ENCODE measurements around the gene RIMBP2. TPM values are rescaled to one million over a fixed set of nuclear protein-coding genes. Genes with fewer than 3 reads are reported as not detected.

The RIMBP2 gene
- total and polyA plus RNA-seq, 2 experiments from 2014 or later, result 0.31 to 0.37 TPM

DNA sequence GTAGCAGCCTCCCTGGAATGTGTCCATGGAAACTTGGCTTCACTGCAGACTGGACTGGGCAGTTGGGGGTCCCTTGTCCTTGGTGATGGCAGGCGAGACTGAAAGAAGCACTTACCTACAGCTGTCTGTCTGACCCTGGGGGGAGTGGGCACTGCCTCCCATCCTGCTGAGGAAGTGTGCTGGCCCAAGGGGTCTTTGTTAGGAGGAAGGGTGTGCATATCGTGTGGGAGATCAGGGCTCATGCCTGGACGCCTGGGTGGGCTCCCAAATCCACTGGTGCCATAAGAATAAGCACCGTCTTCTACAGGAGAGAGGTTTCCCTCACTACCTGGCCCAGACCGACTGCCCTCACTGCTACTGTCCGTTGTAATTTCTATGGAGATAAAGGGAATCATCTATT is 297.0 kb downstream of the RIMBP2 start (continued):
- TF ChIP-seq JUNB (IDR thresholded peaks at IDR 0.05; ENCODE audit: unreplicated experiment) (no peak), ZNF114 (CRISPR knock-in tag; IDR thresholded peaks at IDR 0.05) (no peak), EZH2 (IDR thresholded peaks at IDR 0.05; ENCODE audit: low read depth, unreplicated experiment) (no peak), NANOG (IDR thresholded peaks at IDR 0.05; ENCODE audit: borderline replicate concordance) (no peak)
- TF ChIP-seq, protein P1, sequence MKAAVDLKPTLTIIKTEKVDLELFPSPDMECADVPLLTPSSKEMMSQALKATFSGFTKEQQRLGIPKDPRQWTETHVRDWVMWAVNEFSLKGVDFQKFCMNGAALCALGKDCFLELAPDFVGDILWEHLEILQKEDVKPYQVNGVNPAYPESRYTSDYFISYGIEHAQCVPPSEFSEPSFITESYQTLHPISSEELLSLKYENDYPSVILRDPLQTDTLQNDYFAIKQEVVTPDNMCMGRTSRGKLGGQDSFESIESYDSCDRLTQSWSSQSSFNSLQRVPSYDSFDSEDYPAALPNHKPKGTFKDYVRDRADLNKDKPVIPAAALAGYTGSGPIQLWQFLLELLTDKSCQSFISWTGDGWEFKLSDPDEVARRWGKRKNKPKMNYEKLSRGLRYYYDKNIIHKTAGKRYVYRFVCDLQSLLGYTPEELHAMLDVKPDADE (IDR thresholded peaks at IDR 0.05), result no peak

DNA sequence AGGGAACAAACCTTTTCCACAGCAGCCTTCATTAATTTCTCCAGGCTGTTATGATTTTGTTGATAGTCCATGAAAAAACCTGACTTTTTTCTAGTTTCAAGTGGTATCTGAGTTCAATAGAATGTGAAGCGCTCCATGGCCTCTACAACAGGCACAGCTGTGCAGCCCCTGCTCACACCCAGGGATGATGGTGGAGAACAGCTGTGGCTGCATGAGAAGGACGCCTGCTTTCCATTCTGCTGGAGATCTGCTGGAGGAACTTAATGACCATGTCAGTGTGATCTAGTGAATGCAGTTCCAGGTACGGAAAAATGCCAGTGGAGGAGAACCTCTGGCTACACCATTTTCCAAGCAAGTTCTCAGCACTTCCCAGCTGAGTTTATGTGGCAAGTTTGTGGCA is 297.8 kb downstream of the RIMBP2 start:
- no peak overlapping the region for H2AFZ ChIP-seq
- H4K20me1 ChIP-seq (replicated peaks; ENCODE audit: insufficient read depth), result no peaks in the 10 kb centered on the region
- H3K4me1 ChIP-seq (ENCODE audit: insufficient read depth), result no peaks in the 10 kb centered on the region
- no peaks in the 10 kb centered on the region for H3K9me2 ChIP-seq (ENCODE audit: insufficient read depth)
- Mint-ChIP-seq H3K4me1 (no peaks in the 10 kb centered on the region), H3K27ac (no peak overlapping the region), H3K9me3 (peaks cover 95% of the 10 kb centered on the region), H3K36me3 (ENCODE audit: low read depth) (peaks cover 26% of the 10 kb centered on the region; the same call in 2 of the 3 replicates), H3K27me3 (ENCODE audit: insufficient read depth, low read depth, poor library complexity) (peaks cover 3% of the 10 kb centered on the region), H3K4me3 (no peak overlapping the region)
- H3K27me3 ChIP-seq (ENCODE audit: insufficient read depth), result no peaks in the 10 kb centered on the region
- no peak overlapping the region for H3K27ac ChIP-seq (ENCODE audit: low read depth)
- H3K79me2 ChIP-seq (replicated peaks; ENCODE audit: insufficient read depth), result no peaks in the 10 kb centered on the region
- no peak for ATAC-seq
- no peak overlapping the region for H3K4me3 ChIP-seq
- TF ChIP-seq CREB1 (CRISPR knock-in tag; IDR thresholded peaks at IDR 0.05; ENCODE audit: low read depth), result no peak
- no peaks in the 10 kb centered on the region for H3K36me3 ChIP-seq (ENCODE audit: insufficient read depth)
- H3K4me2 ChIP-seq, result no peak overlapping the region
- no peak for DNase-seq (ENCODE audit: low spot score)
- H3F3A ChIP-seq (replicated peaks; ENCODE audit: low read depth), result no peaks in the 10 kb centered on the region

DNA sequence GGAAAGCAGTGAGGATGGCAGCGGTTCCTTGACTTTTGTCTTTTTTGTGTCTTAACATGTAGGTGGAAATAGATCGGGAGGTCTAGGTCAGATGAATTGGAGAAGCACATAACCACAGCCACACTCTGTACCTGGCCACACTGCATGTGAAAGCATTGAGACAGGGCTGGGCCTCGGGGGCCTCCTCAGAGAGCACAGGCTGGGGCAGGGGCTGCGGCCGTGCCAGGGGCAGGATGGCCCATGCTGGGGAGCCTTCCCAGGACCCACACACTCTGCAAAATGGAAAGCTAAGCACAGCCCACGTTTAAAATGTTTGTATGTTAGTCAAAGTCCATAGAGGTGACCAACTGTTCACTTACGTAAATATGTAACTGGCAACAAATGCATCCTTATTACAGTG is 301.7 kb downstream of the RIMBP2 start:
- Histone ChIP-seq H2AFZ (no peak overlapping the region), H3K27me3 (ENCODE audit: insufficient read depth) (no peaks in the 10 kb centered on the region), H3K4me1 (ENCODE audit: insufficient read depth) (no peaks in the 10 kb centered on the region), H3K36me3 (ENCODE audit: insufficient read depth) (no peaks in the 10 kb centered on the region), H3K4me3 (no peak overlapping the region), H3K27ac (ENCODE audit: low read depth) (no peak overlapping the region), H3K4me2 (no peak overlapping the region), H3K79me2 (replicated peaks; ENCODE audit: insufficient read depth) (no peaks in the 10 kb centered on the region), H4K20me1 (replicated peaks; ENCODE audit: insufficient read depth) (no peaks in the 10 kb centered on the region), H3K9me2 (ENCODE audit: insufficient read depth) (no peaks in the 10 kb centered on the region), H3F3A (replicated peaks; ENCODE audit: low read depth) (no peaks in the 10 kb centered on the region)
- Mint-ChIP-seq H3K4me3 (no peak overlapping the region), H3K36me3 (ENCODE audit: low read depth) (peaks cover 32% of the 10 kb centered on the region; the same call in 2 of the 3 replicates), H3K4me1 (no peaks in the 10 kb centered on the region), H3K27me3 (ENCODE audit: insufficient read depth, low read depth, poor library complexity) (peaks cover 3% of the 10 kb centered on the region), H3K9me3 (peaks cover 97% of the 10 kb centered on the region), H3K27ac (no peak overlapping the region)
- DNase-seq (ENCODE audit: low spot score), result no peak
- no peak for ATAC-seq
- TF ChIP-seq CREB1 (CRISPR knock-in tag; IDR thresholded peaks at IDR 0.05; ENCODE audit: low read depth) (no peak), JUNB (IDR thresholded peaks at IDR 0.05; ENCODE audit: unreplicated experiment) (no peak), EZH2phosphoT487 (IDR thresholded peaks at IDR 0.05; ENCODE audit: unreplicated experiment) (no peak), EZH2 (IDR thresholded peaks at IDR 0.05; ENCODE audit: low read depth, unreplicated experiment) (no peak), NANOG (IDR thresholded peaks at IDR 0.05; ENCODE audit: borderline replicate concordance) (no peak)
- TF ChIP-seq, protein P2, sequence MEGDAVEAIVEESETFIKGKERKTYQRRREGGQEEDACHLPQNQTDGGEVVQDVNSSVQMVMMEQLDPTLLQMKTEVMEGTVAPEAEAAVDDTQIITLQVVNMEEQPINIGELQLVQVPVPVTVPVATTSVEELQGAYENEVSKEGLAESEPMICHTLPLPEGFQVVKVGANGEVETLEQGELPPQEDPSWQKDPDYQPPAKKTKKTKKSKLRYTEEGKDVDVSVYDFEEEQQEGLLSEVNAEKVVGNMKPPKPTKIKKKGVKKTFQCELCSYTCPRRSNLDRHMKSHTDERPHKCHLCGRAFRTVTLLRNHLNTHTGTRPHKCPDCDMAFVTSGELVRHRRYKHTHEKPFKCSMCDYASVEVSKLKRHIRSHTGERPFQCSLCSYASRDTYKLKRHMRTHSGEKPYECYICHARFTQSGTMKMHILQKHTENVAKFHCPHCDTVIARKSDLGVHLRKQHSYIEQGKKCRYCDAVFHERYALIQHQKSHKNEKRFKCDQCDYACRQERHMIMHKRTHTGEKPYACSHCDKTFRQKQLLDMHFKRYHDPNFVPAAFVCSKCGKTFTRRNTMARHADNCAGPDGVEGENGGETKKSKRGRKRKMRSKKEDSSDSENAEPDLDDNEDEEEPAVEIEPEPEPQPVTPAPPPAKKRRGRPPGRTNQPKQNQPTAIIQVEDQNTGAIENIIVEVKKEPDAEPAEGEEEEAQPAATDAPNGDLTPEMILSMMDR (conservative IDR thresholded peaks at IDR 0.05; ENCODE audit: low read depth in 2 of 2), result no peak
- TF ChIP-seq, protein P1 (IDR thresholded peaks at IDR 0.05), result no peak
- TF ChIP-seq, protein P3, sequence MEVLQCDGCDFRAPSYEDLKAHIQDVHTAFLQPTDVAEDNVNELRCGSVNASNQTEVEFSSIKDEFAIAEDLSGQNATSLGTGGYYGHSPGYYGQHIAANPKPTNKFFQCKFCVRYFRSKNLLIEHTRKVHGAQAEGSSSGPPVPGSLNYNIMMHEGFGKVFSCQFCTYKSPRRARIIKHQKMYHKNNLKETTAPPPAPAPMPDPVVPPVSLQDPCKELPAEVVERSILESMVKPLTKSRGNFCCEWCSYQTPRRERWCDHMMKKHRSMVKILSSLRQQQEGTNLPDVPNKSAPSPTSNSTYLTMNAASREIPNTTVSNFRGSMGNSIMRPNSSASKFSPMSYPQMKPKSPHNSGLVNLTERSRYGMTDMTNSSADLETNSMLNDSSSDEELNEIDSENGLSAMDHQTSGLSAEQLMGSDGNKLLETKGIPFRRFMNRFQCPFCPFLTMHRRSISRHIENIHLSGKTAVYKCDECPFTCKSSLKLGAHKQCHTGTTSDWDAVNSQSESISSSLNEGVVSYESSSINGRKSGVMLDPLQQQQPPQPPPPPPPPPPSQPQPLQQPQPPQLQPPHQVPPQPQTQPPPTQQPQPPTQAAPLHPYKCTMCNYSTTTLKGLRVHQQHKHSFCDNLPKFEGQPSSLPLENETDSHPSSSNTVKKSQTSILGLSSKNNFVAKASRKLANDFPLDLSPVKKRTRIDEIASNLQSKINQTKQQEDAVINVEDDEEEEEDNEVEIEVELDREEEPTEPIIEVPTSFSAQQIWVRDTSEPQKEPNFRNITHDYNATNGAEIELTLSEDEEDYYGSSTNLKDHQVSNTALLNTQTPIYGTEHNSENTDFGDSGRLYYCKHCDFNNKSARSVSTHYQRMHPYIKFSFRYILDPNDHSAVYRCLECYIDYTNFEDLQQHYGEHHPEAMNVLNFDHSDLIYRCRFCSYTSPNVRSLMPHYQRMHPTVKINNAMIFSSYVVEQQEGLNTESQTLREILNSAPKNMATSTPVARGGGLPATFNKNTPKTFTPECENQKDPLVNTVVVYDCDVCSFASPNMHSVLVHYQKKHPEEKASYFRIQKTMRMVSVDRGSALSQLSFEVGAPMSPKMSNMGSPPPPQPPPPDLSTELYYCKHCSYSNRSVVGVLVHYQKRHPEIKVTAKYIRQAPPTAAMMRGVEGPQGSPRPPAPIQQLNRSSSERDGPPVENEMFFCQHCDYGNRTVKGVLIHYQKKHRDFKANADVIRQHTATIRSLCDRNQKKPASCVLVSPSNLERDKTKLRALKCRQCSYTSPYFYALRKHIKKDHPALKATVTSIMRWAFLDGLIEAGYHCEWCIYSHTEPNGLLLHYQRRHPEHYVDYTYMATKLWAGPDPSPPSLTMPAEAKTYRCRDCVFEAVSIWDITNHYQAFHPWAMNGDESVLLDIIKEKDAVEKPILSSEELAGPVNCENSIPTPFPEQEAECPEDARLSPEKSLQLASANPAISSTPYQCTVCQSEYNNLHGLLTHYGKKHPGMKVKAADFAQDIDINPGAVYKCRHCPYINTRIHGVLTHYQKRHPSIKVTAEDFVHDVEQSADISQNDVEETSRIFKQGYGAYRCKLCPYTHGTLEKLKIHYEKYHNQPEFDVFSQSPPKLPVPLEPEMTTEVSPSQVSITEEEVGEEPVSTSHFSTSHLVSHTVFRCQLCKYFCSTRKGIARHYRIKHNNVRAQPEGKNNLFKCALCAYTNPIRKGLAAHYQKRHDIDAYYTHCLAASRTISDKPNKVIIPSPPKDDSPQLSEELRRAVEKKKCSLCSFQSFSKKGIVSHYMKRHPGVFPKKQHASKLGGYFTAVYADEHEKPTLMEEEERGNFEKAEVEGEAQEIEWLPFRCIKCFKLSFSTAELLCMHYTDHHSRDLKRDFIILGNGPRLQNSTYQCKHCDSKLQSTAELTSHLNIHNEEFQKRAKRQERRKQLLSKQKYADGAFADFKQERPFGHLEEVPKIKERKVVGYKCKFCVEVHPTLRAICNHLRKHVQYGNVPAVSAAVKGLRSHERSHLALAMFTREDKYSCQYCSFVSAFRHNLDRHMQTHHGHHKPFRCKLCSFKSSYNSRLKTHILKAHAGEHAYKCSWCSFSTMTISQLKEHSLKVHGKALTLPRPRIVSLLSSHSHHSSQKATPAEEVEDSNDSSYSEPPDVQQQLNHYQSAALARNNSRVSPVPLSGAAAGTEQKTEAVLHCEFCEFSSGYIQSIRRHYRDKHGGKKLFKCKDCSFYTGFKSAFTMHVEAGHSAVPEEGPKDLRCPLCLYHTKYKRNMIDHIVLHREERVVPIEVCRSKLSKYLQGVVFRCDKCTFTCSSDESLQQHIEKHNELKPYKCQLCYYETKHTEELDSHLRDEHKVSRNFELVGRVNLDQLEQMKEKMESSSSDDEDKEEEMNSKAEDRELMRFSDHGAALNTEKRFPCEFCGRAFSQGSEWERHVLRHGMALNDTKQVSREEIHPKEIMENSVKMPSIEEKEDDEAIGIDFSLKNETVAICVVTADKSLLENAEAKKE (CRISPR knock-in tag; IDR thresholded peaks at IDR 0.05), result no peak
